HUDEP-2 (cell line): ENCODE measurements around the gene KRTAP5-3.

ENCODE experiments used
- DNase-seq, 76 experiments: peaks; one replicate each; lab custom pipeline; 2025; ENCODE audit not compliant: unreplicated experiment in 76 of 76; lab: John Stamatoyannopoulos, UW

Gene KRTAP5-3

GRCh38 chr11:1643146-1643690, 35.0 kb upstream of the KRTAP5-3 start:
- DNase-seq: no peak

- no peak for DNase-seq
Observed at GRCh38 chr11:1642288-1643145, 34.3 kb upstream of the KRTAP5-3 start.

GRCh38 chr11:1641096-1641495, 32.8 kb upstream of the KRTAP5-3 start:
- no peak for DNase-seq

DNA sequence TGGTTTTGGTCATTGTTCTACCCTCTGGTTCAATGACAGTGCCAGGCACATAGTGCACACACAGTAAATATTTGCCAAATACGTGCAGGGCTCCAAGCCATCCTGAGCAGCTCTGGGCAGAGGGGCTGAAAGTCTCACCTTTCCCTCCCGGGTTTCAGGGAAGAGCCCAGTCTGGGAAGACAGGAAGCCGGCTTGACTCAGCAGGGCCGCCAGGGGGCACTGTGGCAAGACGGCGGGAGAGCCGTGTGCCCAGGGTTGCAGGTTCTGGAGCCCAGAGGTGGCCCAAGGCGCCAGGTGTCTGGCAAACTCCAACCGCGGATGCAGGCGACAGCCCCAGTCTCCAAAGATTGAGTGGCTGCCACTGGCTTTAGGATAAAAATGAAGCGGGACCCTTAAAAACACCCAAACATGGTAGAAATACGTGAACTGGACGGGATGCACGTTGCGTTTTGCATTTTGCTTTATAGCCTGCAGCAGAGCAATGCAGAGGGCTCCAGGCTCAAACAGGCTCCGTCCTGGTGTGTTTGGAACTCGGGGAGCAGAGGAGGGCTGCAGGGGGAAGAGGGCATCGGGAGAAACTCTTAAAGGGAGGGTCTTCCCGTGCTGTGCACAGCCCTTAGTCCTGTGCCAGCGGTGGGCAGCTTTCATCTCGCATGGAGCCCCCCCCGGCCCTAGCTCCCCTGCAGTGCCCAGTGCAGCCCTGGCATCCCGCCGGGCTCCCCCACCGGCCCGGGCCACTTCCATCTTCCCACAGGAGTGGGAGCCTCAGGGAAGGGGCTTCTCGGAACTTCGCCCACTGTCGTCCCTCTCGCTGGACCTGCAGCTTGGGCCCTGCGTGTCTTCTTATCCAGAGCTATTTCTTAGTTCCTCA, 32.0 kb upstream of the KRTAP5-3 start:
- peak in 8 of 76 experiments; percentile 2 to 17 (median 6) for DNase-seq

DNA sequence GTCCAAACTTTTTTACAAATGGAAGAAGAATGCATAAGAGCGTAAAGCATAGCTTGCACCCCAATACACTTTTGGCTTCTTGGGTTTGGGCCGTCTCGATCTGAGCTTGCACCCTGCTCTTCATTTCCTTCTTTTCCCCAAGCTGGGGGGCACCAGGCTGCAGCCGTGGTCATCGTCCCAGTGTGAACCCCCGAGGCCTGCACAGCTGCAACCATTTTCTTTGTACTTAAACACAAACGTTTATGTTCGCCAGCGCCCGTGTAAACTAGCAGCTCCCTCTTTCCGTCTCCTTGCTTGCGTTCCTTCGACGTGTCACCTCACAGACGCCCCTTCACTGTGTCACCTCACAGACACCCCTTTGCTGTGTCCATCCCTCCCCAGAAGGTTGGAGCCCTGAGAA, 31.4 kb upstream of the KRTAP5-3 start:
- no peak for DNase-seq

DNA sequence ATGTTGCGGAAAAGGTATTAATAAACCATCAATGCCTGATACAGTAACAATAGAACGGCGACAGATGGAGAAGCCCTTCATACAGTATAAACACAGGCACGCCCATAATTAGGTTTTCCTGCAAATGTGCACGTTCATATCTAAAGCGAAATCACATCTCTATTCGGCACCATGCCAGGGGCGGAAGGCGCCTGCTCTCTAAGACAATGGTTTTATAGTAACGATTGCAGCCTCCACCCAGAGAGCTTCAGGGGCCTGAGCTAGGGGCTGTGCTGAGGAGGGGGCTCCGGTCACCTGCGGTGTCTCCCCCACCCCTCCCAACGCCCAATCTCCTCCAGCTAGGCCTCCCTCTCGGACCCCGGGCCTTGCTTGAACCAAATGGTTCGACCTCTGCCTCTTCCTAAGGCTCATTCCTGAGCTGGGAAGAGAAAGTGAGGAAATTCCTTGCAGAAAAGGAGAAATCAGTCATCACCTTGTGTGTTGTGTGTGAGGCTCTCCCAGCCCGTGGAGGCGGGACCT, 30.9 kb upstream of the KRTAP5-3 start:
- peak in 1 of 76 experiments; percentile 1 for DNase-seq

- no peak for DNase-seq
Observed at GRCh38 chr11:1638344-1638743, 30.1 kb upstream of the KRTAP5-3 start.

DNA sequence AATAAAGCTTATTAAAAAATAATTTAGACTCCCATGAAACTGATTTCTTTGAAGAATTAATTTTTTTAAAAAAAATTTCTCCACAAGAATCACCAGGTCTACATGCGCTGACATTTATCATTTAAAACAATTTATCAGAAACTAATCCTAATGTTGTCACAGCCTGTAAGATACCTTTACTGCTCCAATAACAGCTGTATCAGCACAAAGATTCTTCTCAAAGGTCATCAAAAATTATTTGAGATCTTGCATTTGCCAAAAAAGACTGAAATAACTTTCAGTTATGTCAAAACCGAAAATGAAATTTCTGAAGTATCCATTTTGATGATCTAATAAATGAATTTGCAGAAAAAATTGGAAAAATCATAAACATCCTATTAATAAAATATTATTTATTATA, 29.4 kb upstream of the KRTAP5-3 start:
- no peak for DNase-seq

GRCh38 chr11:1636291-1636950, 28.2 kb upstream of the KRTAP5-3 start:
- DNase-seq: no peak

- no peak for DNase-seq
Observed at GRCh38 chr11:1633864-1634263, 25.6 kb upstream of the KRTAP5-3 start.

- no peak for DNase-seq
Observed at GRCh38 chr11:1632053-1632714, 23.9 kb upstream of the KRTAP5-3 start.

GRCh38 chr11:1631066-1631568, 22.9 kb upstream of the KRTAP5-3 start:
- DNase-seq: no peak

DNA sequence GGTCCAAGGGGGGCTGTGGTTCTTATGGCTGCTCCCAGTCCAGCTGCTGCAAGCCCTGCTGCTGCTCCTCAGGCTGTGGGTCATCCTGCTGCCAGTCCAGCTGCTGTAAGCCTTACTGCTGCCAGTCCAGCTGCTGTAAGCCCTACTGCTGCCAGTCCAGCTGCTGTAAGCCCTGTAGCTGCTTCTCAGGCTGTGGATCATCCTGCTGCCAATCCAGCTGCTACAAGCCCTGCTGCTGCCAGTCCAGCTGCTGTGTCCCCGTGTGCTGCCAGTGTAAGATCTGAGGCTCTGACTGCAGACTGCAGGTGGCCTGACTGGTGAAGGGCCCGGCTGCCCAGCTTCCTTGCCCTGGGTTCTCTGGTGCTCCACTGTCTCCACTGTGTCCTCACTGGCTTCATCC, 22.0 kb upstream of the KRTAP5-3 start:
- DNase-seq: no peak

DNA sequence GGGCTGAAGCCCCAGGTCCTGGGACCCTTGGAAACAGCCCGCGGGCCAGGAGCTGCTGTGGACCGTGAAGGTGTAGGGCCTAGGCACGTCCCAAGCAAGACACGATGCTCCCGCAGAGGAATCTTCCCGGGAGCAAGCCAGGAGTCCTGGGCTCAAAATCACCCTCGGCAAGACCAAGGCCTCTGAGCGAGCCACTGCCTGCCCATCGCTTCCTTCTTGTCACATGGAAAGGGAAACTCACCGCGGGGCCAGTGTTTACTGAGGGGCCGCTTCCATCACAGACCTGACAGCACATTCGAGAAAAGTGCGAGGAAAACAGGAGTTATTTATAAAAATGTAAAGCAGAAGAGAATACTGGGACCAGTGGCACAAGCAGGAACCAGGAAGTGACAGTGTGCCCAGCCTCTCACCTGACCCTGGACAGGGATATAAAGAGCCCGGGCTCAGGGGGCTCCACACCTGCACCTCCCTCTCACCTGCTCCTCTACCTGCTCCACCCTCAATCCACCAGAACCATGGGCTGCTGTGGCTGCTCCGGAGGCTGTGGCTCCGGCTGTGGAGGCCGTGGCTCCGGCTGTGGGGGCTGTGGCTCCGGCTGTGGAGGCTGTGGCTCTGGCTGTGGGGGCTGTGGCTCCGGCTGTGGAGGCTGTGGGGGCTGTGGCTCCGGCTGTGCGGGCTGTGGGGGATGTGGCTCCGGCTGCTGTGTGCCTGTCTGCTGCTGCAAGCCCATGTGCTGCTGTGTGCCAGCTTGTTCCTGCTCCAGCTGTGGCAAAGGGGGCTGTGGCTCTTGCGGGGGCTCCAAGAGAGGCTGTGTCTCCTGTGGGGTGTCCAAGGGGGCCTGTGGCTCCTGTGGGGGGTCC, 21.3 kb upstream of the KRTAP5-3 start, which contains the start of gene KRTAP5-5:
KRTAP5-5 (plus strand) TSS at position 450 of the 860 bp plus-strand sequence; CDS start at position 516, 66 bp downstream.
- DNase-seq: no peak

DNA sequence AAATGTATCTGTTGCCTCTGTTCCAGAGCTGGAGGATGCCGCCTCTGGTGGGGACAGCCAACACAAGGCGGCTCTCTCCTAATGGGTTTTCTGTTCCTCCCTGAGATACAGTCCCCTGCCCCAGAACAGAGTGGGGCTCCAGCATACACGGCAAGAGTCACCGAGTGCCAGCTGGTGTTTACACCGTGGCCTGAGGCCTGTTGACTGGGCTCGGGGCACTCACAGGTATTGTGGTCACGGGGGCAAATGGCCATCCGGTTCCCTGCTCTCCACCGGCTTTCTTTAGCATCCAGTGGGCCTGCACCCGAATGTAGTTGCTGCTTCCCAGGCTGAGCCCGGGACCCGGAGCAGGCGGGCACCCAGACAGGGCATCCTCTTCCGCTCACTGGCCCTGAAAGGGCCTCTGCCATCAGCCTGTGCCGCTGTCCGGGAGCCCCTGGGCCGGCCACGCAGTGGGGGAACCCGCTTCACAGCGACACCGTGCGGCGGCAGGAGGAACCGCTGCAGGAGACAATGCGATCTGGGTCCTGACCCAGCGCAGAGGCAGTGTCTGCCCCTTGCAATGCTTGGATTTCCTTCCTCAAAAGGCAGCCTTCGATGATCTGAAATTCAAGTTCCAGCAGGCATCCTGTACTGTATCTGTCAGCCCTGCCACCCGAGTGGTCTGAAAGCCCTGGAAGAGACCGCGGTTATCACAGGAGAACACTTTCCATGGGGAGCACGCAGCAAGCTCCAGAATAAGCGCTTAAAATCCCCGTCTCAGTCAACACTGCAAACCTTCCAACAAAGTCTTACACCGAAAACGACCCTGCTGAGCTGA, 20.5 kb upstream of the KRTAP5-3 start:
- peak in 28 of 76 experiments; percentile 0 to 53 (median 17) for DNase-seq

- no peak for DNase-seq
Observed at GRCh38 chr11:1625541-1625940, 17.3 kb upstream of the KRTAP5-3 start.

- DNase-seq: no peak
Observed at GRCh38 chr11:1624621-1625020, 16.4 kb upstream of the KRTAP5-3 start.

- no peak for DNase-seq
Observed at GRCh38 chr11:1623716-1624115, 15.5 kb upstream of the KRTAP5-3 start.
